Measurements from ENCODE around the gene CHRND.

CHRND gene

GRCh38 chr2:232576995-232577394, 51.0 kb downstream of the CHRND start:
- DNase-seq (ENCODE audit: low spot score) = no peak

- DNase-seq (ENCODE audit: low spot score) = no peak
Observed at GRCh38 chr2:232577841-232578240, 51.9 kb downstream of the CHRND start.

DNA sequence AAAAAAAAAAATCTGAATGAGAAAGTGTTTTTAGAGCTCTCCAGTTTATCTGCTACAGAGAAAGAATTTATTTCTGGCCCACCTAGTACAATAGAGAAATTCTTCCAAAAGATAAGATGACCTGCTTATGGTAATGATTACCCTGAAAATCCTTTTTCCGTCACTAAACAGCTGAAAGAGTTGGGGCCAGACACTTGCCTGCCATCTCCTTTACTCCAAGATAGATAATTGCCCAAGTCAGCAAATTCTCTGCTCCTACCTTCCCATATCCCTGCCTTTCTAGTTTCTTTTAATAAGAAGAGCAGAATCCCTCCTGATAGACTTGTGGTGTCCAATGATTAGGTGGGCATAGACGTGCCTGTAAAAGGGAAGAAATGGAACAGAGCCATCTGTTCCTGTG, 52.7 kb downstream of the CHRND start:
- no peak for DNase-seq (ENCODE audit: low spot score)

GRCh38 chr2:232580648-232580981, 54.7 kb downstream of the CHRND start:
- DNase-seq (ENCODE audit: low spot score) = no peak

DNA sequence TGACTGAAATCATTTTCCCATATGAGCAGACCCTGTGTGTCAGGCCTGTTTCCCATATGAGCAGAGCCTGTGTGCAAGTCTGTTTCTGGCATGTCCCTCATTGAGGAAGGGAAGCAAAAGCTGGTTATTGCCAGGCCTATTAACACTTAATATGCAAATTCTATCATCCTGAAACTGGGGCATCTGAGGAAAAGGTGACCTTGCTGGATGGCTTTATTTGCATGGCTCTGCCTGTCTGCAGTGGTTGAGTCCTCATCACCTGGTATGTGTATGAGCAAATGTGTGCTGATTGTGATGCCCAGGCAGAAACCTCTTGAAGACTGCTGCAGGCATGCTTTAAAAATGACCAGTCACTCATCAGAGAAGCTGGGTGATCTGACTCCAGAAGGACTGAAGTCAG, 55.8 kb downstream of the CHRND start:
- DNase-seq (ENCODE audit: low spot score) = peak; percentile 13

- DNase-seq (ENCODE audit: low spot score) = no peak
Observed at GRCh38 chr2:232584238-232584637, 58.3 kb downstream of the CHRND start.
